Measurements from ENCODE around the gene KLRF2. TPM values are rescaled to one million over a fixed set of nuclear protein-coding genes. Genes with fewer than 3 reads are reported as not detected.

Gene KLRF2, protein sequence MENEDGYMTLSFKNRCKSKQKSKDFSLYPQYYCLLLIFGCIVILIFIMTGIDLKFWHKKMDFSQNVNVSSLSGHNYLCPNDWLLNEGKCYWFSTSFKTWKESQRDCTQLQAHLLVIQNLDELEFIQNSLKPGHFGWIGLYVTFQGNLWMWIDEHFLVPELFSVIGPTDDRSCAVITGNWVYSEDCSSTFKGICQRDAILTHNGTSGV
- under 1 TPM in 1 of 2 experiments, not detected in 1; 0.29 TPM for total RNA-seq

- Mint-ChIP-seq H3K36me3 (ENCODE audit: low read depth) (peaks cover 1% of the 10 kb centered on the region), H3K4me1 (peaks cover 17% of the 10 kb centered on the region), H3K27me3 (no peaks in the 10 kb centered on the region), H3K9me3 (peaks cover 2% of the 10 kb centered on the region), H3K4me3 (no peak within 1 kb of the TSS), H3K27ac (no peak within 1 kb of the TSS)
- no peak for DNase-seq
- ChIA-PET POLR2A (interaction anchor here (0.6 kb wide), 1 partner anchor 18 kb away, joined by 3 read pairs; no protein-coding TSS in a partner anchor), CTCF (no interaction called here)
These were observed at the start of gene KLRF2 for GRCh38 chr12:9881246-9881645. KLRF2 (plus strand) TSS chr12:9881489; CDS start chr12:9881596, 107 bp downstream.

DNA sequence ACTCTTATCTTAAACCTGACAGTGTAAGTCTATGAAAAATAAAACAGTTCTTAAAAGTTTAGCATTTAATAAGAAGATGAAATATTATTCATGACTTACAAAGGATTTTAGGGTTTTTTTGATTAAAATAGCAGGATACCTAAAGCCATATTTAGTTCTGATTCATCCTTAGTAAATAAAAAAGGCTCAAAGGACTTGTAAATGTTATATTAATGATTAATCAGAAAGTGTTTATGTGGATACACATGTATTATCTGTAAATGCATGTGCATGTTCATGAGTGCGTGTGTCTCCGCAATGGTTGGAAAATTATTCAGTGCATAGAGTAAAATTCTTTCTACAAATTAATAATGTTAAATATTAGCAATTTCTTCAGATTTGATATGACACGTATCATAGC is 49.6 kb upstream of the KLRF2 start:
- no peak for DNase-seq
- H3K36me3 Mint-ChIP-seq (ENCODE audit: low read depth): no peaks in the 10 kb centered on the region
- POLR2A ChIA-PET: no interaction called here
- H3K27me3 Mint-ChIP-seq: peaks cover 6% of the 10 kb centered on the region
- CTCF ChIA-PET: no interaction called here
- H3K9me3 Mint-ChIP-seq: peaks cover 2% of the 10 kb centered on the region
- no peaks in the 10 kb centered on the region for H3K4me1 Mint-ChIP-seq
- H3K27ac Mint-ChIP-seq: no peak overlapping the region
- H3K4me3 Mint-ChIP-seq: no peak overlapping the region

DNA sequence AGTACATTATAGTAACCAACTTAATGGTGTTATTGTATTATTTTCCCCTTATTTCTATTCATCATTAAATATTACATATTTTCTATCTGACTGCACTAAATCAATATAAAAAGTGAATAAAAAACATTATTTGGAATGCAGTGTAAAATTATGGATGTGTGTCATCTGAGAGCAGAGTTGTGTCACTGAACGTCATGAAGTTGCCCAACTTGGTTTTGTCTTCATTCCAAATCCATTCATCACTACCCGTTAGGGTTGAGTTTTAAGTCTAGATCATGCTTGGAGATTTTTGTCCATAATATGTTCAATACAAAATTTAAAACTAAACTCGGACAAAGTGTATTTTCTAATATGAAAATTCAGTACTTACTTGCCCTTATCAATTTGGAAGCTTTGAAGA is 37.9 kb upstream of the KLRF2 start:
- ChIA-PET CTCF (interaction anchor here (1.2 kb wide), 1 partner anchor 29 kb away, joined by 3 read pairs; no protein-coding TSS in a partner anchor), POLR2A (no interaction called here)
- DNase-seq: no peak
- peaks cover 34% of the 10 kb centered on the region for H3K27me3 Mint-ChIP-seq
- H3K27ac Mint-ChIP-seq: no peak overlapping the region
- peaks cover 15% of the 10 kb centered on the region for H3K9me3 Mint-ChIP-seq
- peaks cover 5% of the 10 kb centered on the region for H3K36me3 Mint-ChIP-seq (ENCODE audit: low read depth)
- H3K4me3 Mint-ChIP-seq: no peak overlapping the region
- H3K4me1 Mint-ChIP-seq: no peaks in the 10 kb centered on the region

GRCh38 chr12:9848899-9849298 is 32.4 kb upstream of the KLRF2 start:
- Mint-ChIP-seq H3K27me3 (peaks cover 29% of the 10 kb centered on the region), H3K36me3 (ENCODE audit: low read depth) (peaks cover 48% of the 10 kb centered on the region), H3K4me3 (no peak overlapping the region), H3K27ac (no peak overlapping the region), H3K9me3 (peaks cover 15% of the 10 kb centered on the region), H3K4me1 (peaks cover 7% of the 10 kb centered on the region)
- ChIA-PET CTCF (no interaction called here), POLR2A (no interaction called here)
- DNase-seq: no peak

- CTCF ChIA-PET: interaction anchor here (1.0 kb wide), 1 partner anchor 37 kb away, joined by 4 read pairs; no protein-coding TSS in a partner anchor
- Mint-ChIP-seq H3K4me3 (no peak overlapping the region), H3K27me3 (peaks cover 16% of the 10 kb centered on the region), H3K27ac (no peak overlapping the region), H3K36me3 (ENCODE audit: low read depth) (peaks cover 68% of the 10 kb centered on the region), H3K9me3 (peaks cover 15% of the 10 kb centered on the region), H3K4me1 (peaks cover 10% of the 10 kb centered on the region)
- no peak for DNase-seq
- POLR2A ChIA-PET: no interaction called here
These were observed 30.2 kb upstream of the KLRF2 start for GRCh38 chr12:9851050-9851449.

DNA sequence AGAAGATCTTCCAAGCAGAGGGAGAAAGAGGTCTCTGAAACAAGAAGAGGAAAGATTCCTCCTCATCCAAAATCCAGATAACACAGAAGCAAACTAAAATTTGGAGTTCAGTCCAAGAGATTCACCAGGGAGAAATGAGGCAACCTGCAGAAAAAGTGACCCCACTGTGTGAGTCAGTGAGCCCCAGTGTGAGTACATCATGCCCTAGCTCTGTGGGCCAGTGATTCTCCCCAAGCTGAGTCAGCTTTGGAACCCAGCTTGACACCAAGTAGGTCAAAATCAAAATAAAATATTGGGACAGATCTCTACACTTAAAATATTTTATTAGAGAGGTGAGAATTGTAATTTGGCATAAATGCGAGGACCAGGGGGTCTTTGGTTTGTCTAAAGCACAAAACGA is 29.4 kb upstream of the KLRF2 start:
- Mint-ChIP-seq H3K4me1 (peaks cover 10% of the 10 kb centered on the region), H3K36me3 (ENCODE audit: low read depth) (peaks cover 76% of the 10 kb centered on the region), H3K27me3 (peaks cover 7% of the 10 kb centered on the region), H3K9me3 (peaks cover 6% of the 10 kb centered on the region), H3K4me3 (no peak overlapping the region), H3K27ac (no peak overlapping the region)
- ChIA-PET POLR2A (interaction anchor here (1.1 kb wide), 1 partner anchor 109 kb away, joined by 3 read pairs; no protein-coding TSS in a partner anchor), CTCF (interaction anchor here (0.6 to 0.9 kb wide), 4 partner anchors 16 to 363 kb away, joined by 3 to 4 read pairs (median 4); no protein-coding TSS in a partner anchor)
- DNase-seq: no peak

DNA sequence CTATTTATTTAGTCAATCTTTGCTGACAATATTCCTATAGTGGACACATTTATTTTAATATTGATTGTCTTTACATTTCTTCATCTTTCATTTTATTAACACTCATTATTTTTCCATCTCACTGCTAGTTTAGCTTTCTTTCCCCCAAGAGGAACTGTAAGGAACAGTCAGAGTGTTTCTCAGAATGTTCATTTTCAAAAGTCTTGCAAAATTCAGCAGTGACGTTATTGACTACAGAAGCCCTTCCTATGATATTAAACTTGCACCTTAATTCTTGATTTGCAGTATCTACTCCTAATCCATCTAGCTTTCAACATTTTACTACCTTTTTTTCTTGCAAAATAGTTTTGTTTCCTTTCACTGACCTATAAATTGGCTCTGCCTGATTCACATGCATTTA is 25.1 kb upstream of the KLRF2 start:
- H3K4me3 Mint-ChIP-seq: no peak overlapping the region
- DNase-seq: no peak
- H3K4me1 Mint-ChIP-seq: peaks cover 20% of the 10 kb centered on the region
- ChIA-PET POLR2A (no interaction called here), CTCF (no interaction called here)
- peaks cover 80% of the 10 kb centered on the region for H3K36me3 Mint-ChIP-seq (ENCODE audit: low read depth)
- no peak overlapping the region for H3K27ac Mint-ChIP-seq
- H3K27me3 Mint-ChIP-seq: no peaks in the 10 kb centered on the region
- H3K9me3 Mint-ChIP-seq: peaks cover 3% of the 10 kb centered on the region

- CTCF ChIA-PET: no interaction called here
- H3K27ac Mint-ChIP-seq: no peak overlapping the region
- peaks cover 24% of the 10 kb centered on the region for H3K4me1 Mint-ChIP-seq
- peaks cover 4% of the 10 kb centered on the region for H3K9me3 Mint-ChIP-seq
- H3K4me3 Mint-ChIP-seq: no peak overlapping the region
- H3K36me3 Mint-ChIP-seq (ENCODE audit: low read depth): peaks cover 77% of the 10 kb centered on the region
- POLR2A ChIA-PET: no interaction called here
- no peak for DNase-seq
- no peaks in the 10 kb centered on the region for H3K27me3 Mint-ChIP-seq
These were observed 24.4 kb upstream of the KLRF2 start for GRCh38 chr12:9856894-9857293.

- no peak for DNase-seq
- CTCF ChIA-PET: interaction anchor here (1.0 kb wide), 1 partner anchor 11 kb away, joined by 3 read pairs; the partner anchor contains the start of gene CLEC2B
- H3K27ac Mint-ChIP-seq: no peak overlapping the region
- no peak overlapping the region for H3K4me3 Mint-ChIP-seq
- peaks cover 77% of the 10 kb centered on the region for H3K36me3 Mint-ChIP-seq (ENCODE audit: low read depth)
- no peaks in the 10 kb centered on the region for H3K27me3 Mint-ChIP-seq
- POLR2A ChIA-PET: no interaction called here
- H3K4me1 Mint-ChIP-seq: peaks cover 28% of the 10 kb centered on the region
- H3K9me3 Mint-ChIP-seq: peaks cover 12% of the 10 kb centered on the region
These were observed 23.2 kb upstream of the KLRF2 start for GRCh38 chr12:9858135-9858534.

DNA sequence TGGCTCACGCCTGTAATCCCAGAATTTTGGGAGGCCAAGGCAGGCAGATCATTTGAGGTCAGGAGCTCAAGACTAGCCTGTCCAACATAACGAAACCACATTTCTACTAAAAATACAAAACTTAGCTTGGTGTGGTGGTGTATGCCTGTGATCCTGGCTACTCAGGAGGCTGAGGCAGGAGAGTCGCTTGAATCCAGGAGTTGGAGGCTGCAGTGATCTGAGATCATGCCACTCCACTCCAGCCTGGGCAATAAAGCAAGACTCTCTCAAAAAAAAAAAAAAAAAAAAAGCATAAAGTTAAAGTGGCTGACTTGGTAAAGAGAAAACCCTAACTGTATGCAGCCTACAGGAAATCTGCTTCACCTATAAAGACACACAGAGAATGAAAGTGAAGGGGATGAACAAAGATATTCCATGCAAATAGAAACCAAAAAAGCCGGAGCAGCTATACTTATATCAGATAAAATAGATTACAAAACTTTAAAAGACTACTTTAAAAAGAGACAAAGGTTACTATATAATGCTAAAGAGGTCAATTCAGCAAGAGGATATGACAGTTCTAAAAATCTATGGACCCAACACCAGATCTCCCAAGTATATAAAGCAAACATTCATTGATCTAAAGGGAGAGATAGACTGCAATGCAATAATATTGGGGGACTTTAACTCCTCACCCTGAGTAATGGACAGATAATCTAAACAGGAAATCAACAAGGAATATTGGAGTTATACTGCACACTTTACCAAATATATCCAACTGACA is 16.2 kb upstream of the KLRF2 start:
- DNase-seq: no peak
- Mint-ChIP-seq H3K27me3 (no peaks in the 10 kb centered on the region), H3K4me3 (peak overlapping the region; percentile 85), H3K4me1 (peaks cover 38% of the 10 kb centered on the region), H3K9me3 (peaks cover 24% of the 10 kb centered on the region), H3K27ac (peak overlapping the region; percentile 90), H3K36me3 (ENCODE audit: low read depth) (peaks cover 48% of the 10 kb centered on the region)
- ChIA-PET POLR2A (interaction anchor here (1.4 to 2.3 kb wide), 3 partner anchors 68 to 106 kb away, joined by 5 to 8 read pairs (median 7); partner anchors contain the start of gene CD69), CTCF (interaction anchor here (1.0 kb wide), 1 partner anchor 55 kb away, joined by 3 read pairs; no protein-coding TSS in a partner anchor)

DNA sequence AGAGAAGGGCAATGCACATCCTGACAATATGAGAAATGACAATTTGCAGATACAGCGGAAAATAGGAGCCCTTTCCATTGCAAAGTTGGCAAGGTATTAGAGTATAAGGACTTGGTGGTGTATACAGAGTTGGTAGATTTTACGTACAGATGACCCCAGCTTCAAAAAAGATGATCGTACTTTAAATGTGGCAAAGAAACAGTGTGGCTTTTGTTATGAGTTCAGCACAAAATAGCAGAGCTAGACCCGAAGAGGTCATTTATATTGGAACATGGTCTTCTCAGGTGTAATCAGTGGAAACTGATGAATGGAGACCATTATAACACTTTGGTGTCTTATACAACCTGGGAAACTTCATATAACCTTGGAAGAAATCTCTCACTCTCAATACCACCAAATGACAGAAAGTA is 14.4 kb upstream of the KLRF2 start:
- Mint-ChIP-seq H3K27me3 (no peaks in the 10 kb centered on the region), H3K4me1 (peaks cover 40% of the 10 kb centered on the region), H3K4me3 (peak overlapping the region; percentile 85), H3K9me3 (peaks cover 20% of the 10 kb centered on the region), H3K27ac (peak overlapping the region; percentile 92), H3K36me3 (ENCODE audit: low read depth) (peaks cover 40% of the 10 kb centered on the region)
- DNase-seq: no peak
- ChIA-PET CTCF (interaction anchor here (0.9 to 1.0 kb wide), 2 partner anchors 23 to 124 kb away, joined by 3 to 4 read pairs; no protein-coding TSS in a partner anchor), POLR2A (interaction anchor here (0.6 to 1.8 kb wide), 7 partner anchors 106 to 198 kb away, joined by 3 to 11 read pairs (median 7); partner anchors contain the start of gene CD69)

DNA sequence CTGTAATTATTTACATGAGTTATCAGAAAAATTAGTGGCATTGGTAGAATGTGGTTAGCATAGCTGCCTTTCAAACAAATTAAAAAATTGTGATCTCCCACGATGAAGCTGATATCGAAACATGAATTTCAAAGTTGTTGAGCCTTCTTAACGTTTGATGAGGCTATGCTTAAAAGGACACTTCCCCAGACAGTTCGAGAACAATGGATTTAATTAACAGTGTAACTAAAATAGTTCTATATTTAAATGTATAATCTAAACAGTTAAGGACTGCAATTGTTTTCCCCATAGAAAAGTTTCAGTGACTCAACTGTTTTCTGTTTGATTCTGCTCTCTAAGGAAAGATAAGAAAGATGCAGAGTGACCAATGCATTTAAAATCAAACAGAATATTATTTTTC is 13.8 kb upstream of the KLRF2 start:
- Mint-ChIP-seq H3K4me1 (peaks cover 41% of the 10 kb centered on the region), H3K9me3 (peaks cover 18% of the 10 kb centered on the region)

More for the DNA sequence above, 13.8 kb upstream of the KLRF2 start:
- peak overlapping the region; percentile 85 for H3K4me3 Mint-ChIP-seq
- CTCF ChIA-PET: interaction anchor here (0.9 to 1.5 kb wide), 3 partner anchors 23 to 124 kb away, joined by 3 to 8 read pairs (median 4); no protein-coding TSS in a partner anchor
- DNase-seq: no peak
- no peaks in the 10 kb centered on the region for H3K27me3 Mint-ChIP-seq
- POLR2A ChIA-PET: interaction anchor here (0.6 to 1.8 kb wide), 5 partner anchors 39 to 198 kb away, joined by 3 to 11 read pairs (median 7); partner anchors contain the start of gene CD69
- H3K36me3 Mint-ChIP-seq (ENCODE audit: low read depth): peaks cover 35% of the 10 kb centered on the region
- H3K27ac Mint-ChIP-seq: peak overlapping the region; percentile 92

All from activated CD4-positive, alpha-beta T cell treated with anti-CD3 and anti-CD28 coated beads, Interleukin-2, amount 10 ng/mL, durations not matched to agents 7 days and 5 days (primary cell).